CD4-positive, alpha-beta T cell treated with Interleukin-1 beta for 1 hour (primary cell): ENCODE measurements around the gene GADD45G.

Experiments
- DNase-seq, 2 donors: peaks; one replicate each; pipeline ENCODE4 v3.0.0-alpha.2; 2020 to 2022

The GADD45G gene

GRCh38 chr9:89610391-89610925, 5.6 kb downstream of the GADD45G start:
- DNase-seq, result no peak

- no peak for DNase-seq
Measured at GRCh38 chr9:89611425-89611824, 6.6 kb downstream of the GADD45G start.

- DNase-seq, result no peak
Measured at GRCh38 chr9:89612566-89613278, 7.9 kb downstream of the GADD45G start.

GRCh38 chr9:89613912-89614892, 9.4 kb downstream of the GADD45G start:
- no peak for DNase-seq

GRCh38 chr9:89615661-89616060, 10.8 kb downstream of the GADD45G start:
- DNase-seq, result no peak

- no peak for DNase-seq
Measured at GRCh38 chr9:89616411-89616810, 11.6 kb downstream of the GADD45G start.

GRCh38 chr9:89617978-89618377, 13.2 kb downstream of the GADD45G start:
- no peak for DNase-seq

- no peak for DNase-seq
Measured at GRCh38 chr9:89619019-89619418, 14.2 kb downstream of the GADD45G start.

- no peak for DNase-seq
Measured at GRCh38 chr9:89619424-89620138, 14.8 kb downstream of the GADD45G start.

- no peak for DNase-seq
Measured at GRCh38 chr9:89621031-89621430, 16.2 kb downstream of the GADD45G start.

GRCh38 chr9:89621676-89622075, 16.9 kb downstream of the GADD45G start:
- no peak for DNase-seq

- no peak for DNase-seq
Measured at GRCh38 chr9:89622933-89623861, 18.4 kb downstream of the GADD45G start.

- peak in 1 of 2 donors; percentile 22 for DNase-seq
Measured at GRCh38 chr9:89623925-89624420, 19.2 kb downstream of the GADD45G start.

- no peak for DNase-seq
Measured at GRCh38 chr9:89625721-89626687, 21.2 kb downstream of the GADD45G start.

GRCh38 chr9:89626741-89627265, 22.0 kb downstream of the GADD45G start:
- DNase-seq, result no peak

- no peak for DNase-seq
Measured at GRCh38 chr9:89628601-89629000, 23.8 kb downstream of the GADD45G start.

GRCh38 chr9:89629081-89629976, 24.5 kb downstream of the GADD45G start:
- DNase-seq, result no peak

GRCh38 chr9:89630508-89630907, 25.7 kb downstream of the GADD45G start:
- DNase-seq, result no peak

- DNase-seq, result no peak
Measured at GRCh38 chr9:89631384-89631783, 26.6 kb downstream of the GADD45G start.
